Measurements from ENCODE around the gene PRR29. TPM values are rescaled to one million over a fixed set of nuclear protein-coding genes. Genes with fewer than 3 reads are reported as not detected.

Gene PRR29
- not detected for total RNA-seq

- ATAC-seq (ENCODE audit: insufficient number of reproducible peaks, low FRiP score, low read depth) (no peak), DNase-seq (ENCODE audit: low spot score) (no peak)
- Histone ChIP-seq H3K36me3 (no peaks in the 10 kb centered on the region), H3K9me3 (no peaks in the 10 kb centered on the region), H3K4me3 (peak within 1 kb of the TSS; percentile 73), H3K4me1 (ENCODE audit: control insufficient read depth in 1 of 2, low read depth in 2 of 2) (peaks cover 2 to 15% of the 10 kb centered on the region in 2 donors), H3K27me3 (replicated peaks; ENCODE audit: insufficient read depth) (no peaks in the 10 kb centered on the region), H3K27ac (no peak within 1 kb of the TSS)
- TF ChIP-seq, protein P1, sequence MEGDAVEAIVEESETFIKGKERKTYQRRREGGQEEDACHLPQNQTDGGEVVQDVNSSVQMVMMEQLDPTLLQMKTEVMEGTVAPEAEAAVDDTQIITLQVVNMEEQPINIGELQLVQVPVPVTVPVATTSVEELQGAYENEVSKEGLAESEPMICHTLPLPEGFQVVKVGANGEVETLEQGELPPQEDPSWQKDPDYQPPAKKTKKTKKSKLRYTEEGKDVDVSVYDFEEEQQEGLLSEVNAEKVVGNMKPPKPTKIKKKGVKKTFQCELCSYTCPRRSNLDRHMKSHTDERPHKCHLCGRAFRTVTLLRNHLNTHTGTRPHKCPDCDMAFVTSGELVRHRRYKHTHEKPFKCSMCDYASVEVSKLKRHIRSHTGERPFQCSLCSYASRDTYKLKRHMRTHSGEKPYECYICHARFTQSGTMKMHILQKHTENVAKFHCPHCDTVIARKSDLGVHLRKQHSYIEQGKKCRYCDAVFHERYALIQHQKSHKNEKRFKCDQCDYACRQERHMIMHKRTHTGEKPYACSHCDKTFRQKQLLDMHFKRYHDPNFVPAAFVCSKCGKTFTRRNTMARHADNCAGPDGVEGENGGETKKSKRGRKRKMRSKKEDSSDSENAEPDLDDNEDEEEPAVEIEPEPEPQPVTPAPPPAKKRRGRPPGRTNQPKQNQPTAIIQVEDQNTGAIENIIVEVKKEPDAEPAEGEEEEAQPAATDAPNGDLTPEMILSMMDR (IDR thresholded peaks at IDR 0.05) = no peak
Measured at GRCh38 chr17:63998050-63998720, at the start of gene PRR29. Gene PRR29 (plus strand): TSS chr17:63998351. CDS start chr17:63998365, 14 bp downstream.

- no peaks in the 10 kb centered on the region for H3K9me3 ChIP-seq
- no peak overlapping the region for H3K4me3 ChIP-seq
- no peak overlapping the region for H3K27ac ChIP-seq
- H3K27me3 ChIP-seq (replicated peaks; ENCODE audit: insufficient read depth) = no peaks in the 10 kb centered on the region
- no peaks in the 10 kb centered on the region for H3K36me3 ChIP-seq
- ATAC-seq (ENCODE audit: insufficient number of reproducible peaks, low FRiP score, low read depth) (no peak), DNase-seq (ENCODE audit: low spot score) (no peak)
- no peaks in the 10 kb centered on the region for H3K4me1 ChIP-seq (ENCODE audit: control insufficient read depth in 1 of 2, low read depth in 2 of 2)
- TF ChIP-seq, protein P1 (IDR thresholded peaks at IDR 0.05) = no peak
Measured at GRCh38 chr17:63948521-63948920, 49.6 kb upstream of the PRR29 start.

DNA sequence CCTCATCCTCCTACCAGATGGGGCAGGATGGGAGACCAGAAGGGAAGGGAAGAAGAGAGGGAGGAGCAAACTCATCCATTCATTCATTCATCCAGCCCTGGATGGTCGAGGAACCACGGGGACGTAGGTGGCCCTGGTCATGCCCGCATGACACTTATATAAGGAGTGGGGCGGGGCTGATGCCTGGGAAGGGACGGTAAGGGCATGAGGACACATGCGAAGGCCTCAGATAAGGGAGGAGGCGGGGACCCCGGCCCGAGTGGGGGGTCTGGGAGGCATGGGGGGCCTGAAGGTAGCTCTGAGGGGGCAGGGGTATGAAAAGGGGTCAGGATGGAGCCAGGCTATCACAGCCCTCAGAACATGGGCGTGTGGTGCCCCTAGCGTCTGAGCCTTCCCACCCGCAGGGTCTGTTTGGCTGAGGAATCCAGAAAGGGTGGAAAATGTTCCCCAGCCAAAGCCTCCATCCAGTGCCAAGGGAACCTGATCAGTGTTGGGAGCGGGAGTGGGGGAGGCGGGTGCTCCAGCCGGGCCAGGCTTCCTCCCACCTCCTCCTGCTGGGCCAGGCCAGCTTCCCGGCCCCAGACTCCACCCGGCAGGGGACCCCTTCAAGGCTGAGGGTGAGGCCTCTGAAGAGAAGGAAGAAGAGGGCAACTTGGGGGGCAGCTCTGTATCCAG is 48.4 kb upstream of the PRR29 start:
- ATAC-seq (ENCODE audit: insufficient number of reproducible peaks, low FRiP score, low read depth) = no peak
- Histone ChIP-seq H3K4me3 (no peak overlapping the region), H3K27ac (no peak overlapping the region), H3K9me3 (no peaks in the 10 kb centered on the region), H3K36me3 (no peaks in the 10 kb centered on the region), H3K27me3 (replicated peaks; ENCODE audit: insufficient read depth) (no peaks in the 10 kb centered on the region), H3K4me1 (ENCODE audit: control insufficient read depth in 1 of 2, low read depth in 2 of 2) (no peaks in the 10 kb centered on the region)
- TF ChIP-seq, protein P1 (IDR thresholded peaks at IDR 0.05) = no peak
- DNase-seq (ENCODE audit: low spot score) = no peak

GRCh38 chr17:63950940-63951907 is 46.9 kb upstream of the PRR29 start:
- H3K27me3 ChIP-seq (replicated peaks; ENCODE audit: insufficient read depth) = no peaks in the 10 kb centered on the region
- ATAC-seq (ENCODE audit: insufficient number of reproducible peaks, low FRiP score, low read depth) (no peak), DNase-seq (ENCODE audit: low spot score) (no peak)
- H3K4me1 ChIP-seq (ENCODE audit: control insufficient read depth in 1 of 2, low read depth in 2 of 2) = no peaks in the 10 kb centered on the region
- no peaks in the 10 kb centered on the region for H3K9me3 ChIP-seq
- TF ChIP-seq, protein P1 (IDR thresholded peaks at IDR 0.05) = no peak
- no peak overlapping the region for H3K27ac ChIP-seq
- no peaks in the 10 kb centered on the region for H3K36me3 ChIP-seq
- no peak overlapping the region for H3K4me3 ChIP-seq

Measured in thoracic aorta (tissue), 2 donors.